HepG2 (cell line): Measurements from ENCODE around the gene SPTSSA. TPM values are rescaled to one million over a fixed set of nuclear protein-coding genes. Genes with fewer than 3 reads are reported as not detected.
A peak's percentile ranks its signal among the peaks of the same experiment; 100 is the strongest.

Source experiments
- ATAC-seq: fragments of 200-7000 bp; cut with Tn5 transposase; 3 replicates; pipeline ENCODE4 v1.9.1; 2020; ENCODE audit warnings: mild to moderate bottlenecking, moderate library complexity
- BruUV-seq: library from RNA; stranded (reverse); fragments of 400-500 nt; replicated peaks from 2 replicates; lab custom pipeline; 2021; lab: Mats Ljungman, UMichigan
- CTCF ChIA-PET: fragments of 300-600 bp; formaldehyde crosslinking; extraction: SDS; loops from one replicate; lab custom pipeline; 2021; ENCODE audit warnings: low total read pairs, inconsistent platforms, low intra/inter-chr PET ratio; lab: Yijun Ruan, JAX
- POLR2A ChIA-PET: fragments of 350-600 bp; sonication (Branson Sonifier 250); formaldehyde crosslinking; loops from one replicate; lab custom pipeline; 2020; ENCODE audit warnings: antibody characterized with exemption, inconsistent platforms; lab: Yijun Ruan, JAX
- DNase-seq: peaks from one replicate; pipeline ENCODE4 v3.0.0-alpha.2; 2015; ENCODE audit warnings: low spot score
- FAIRE-seq: peaks from 3 replicates; lab custom pipeline; 2011; peaks lifted over from hg19 to GRCh38; lab: Jason Lieb, UNC
- H2AFZ ChIP-seq: one replicate; pipeline ENCODE4 v1.6.1; 2011; ENCODE audit warnings: low read length, inconsistent platforms
- H3K27ac ChIP-seq: fragments of 300-600 bp; 3 replicates; pipeline ENCODE4 v1.8.0; 2011; ENCODE audit warnings: mixed run types, mild to moderate bottlenecking, mixed read lengths, low read length, inconsistent platforms; ENCODE audit not compliant: insufficient read depth; ENCODE audit errors: extremely low read length
- H3K27me3 ChIP-seq, 2 experiments: fragments of 200-600 bp in 1 of 2; 2 replicates in 1 of 2; 3 replicates in 1 of 2; pipeline versions ENCODE4 v1.6.0 to v1.8.0; 2011; ENCODE audit warnings: low read length in 2 of 2, mild to moderate bottlenecking in 2 of 2, moderate library complexity in 2 of 2, inconsistent platforms in 1 of 2; ENCODE audit not compliant: insufficient read depth in 2 of 2, control insufficient read depth in 1 of 2
- H3K36me3 ChIP-seq, 2 experiments: fragments of 200-600 bp in 1 of 2; replicated peaks in 1 of 2; 2 replicates in 1 of 2; 3 replicates in 1 of 2; pipeline versions ENCODE4 v1.5.1 to v1.8.0; 2011; ENCODE audit warnings: low read length in 2 of 2, inconsistent platforms in 1 of 2; ENCODE audit not compliant: insufficient read depth in 2 of 2, control insufficient read depth in 1 of 2
- H3K4me1 ChIP-seq: 2 replicates; pipeline ENCODE4 v1.5.1; 2012; ENCODE audit warnings: low read length, inconsistent platforms; ENCODE audit not compliant: insufficient read depth
- H3K4me2 ChIP-seq: 2 replicates; pipeline ENCODE4 v1.6.0; 2011; ENCODE audit warnings: low read depth, low read length, inconsistent platforms
- H3K4me3 ChIP-seq, 3 experiments: fragments of 200-600 bp in 1 of 3; sonication (generic), shearing (Covaris generic) in 1 of 3; replicated peaks in 1 of 3; 2 replicates each; pipeline ENCODE4 v1.5.1; 2011 to 2016; ENCODE audit warnings: low read length in 3 of 3, inconsistent platforms in 2 of 3, low read depth in 2 of 3, mild to moderate bottlenecking in 2 of 3, control low read depth in 1 of 3, mixed read lengths in 1 of 3; ENCODE audit not compliant: insufficient read depth in 1 of 3
- H3K79me2 ChIP-seq: one replicate; pipeline ENCODE4 v1.6.1; 2011; ENCODE audit warnings: low read length, inconsistent platforms; ENCODE audit not compliant: insufficient read depth
- H3K9ac ChIP-seq: 2 replicates; pipeline ENCODE4 v1.6.0; 2011; ENCODE audit warnings: mild to moderate bottlenecking, low read depth, low read length, inconsistent platforms; ENCODE audit not compliant: insufficient read depth
- H3K9me3 ChIP-seq: 2 replicates; pipeline ENCODE4 v1.5.1; 2012; ENCODE audit warnings: mild to moderate bottlenecking, low read length
- H4K20me1 ChIP-seq: 2 replicates; pipeline ENCODE4 v1.6.0; 2011; ENCODE audit warnings: inconsistent platforms, mild to moderate bottlenecking, low read length, moderate library complexity; ENCODE audit not compliant: insufficient read depth
- BCL6 ChIP-seq: IDR thresholded peaks from 2 replicates; pipeline ENCODE4 v1.6.1; 2016; ENCODE audit warnings: missing genetic modification reagents, missing compliant biosample characterization
- CREM ChIP-seq, 2 experiments: sonication (generic) in 1 of 2; formaldehyde crosslinking in 1 of 2; IDR thresholded peaks; 2 replicates each; pipeline versions ENCODE4 v1.4.0 to v1.6.1; 2016 to 2020; ENCODE audit warnings: antibody characterized with exemption in 1 of 2, mild to moderate bottlenecking in 1 of 2, missing genetic modification reagents in 1 of 2
- EZH2 ChIP-seq: conservative IDR thresholded peaks from 2 replicates; pipeline ENCODE4 v1.6.1; 2012; ENCODE audit warnings: mild to moderate bottlenecking, low read depth, low read length, moderate library complexity
- FOXA1 ChIP-seq, 2 experiments: fragments of 450-650 bp in 1 of 2; sonication (generic) in 1 of 2; formaldehyde crosslinking in 1 of 2; IDR thresholded peaks; 2 replicates each; pipeline versions ENCODE4 v1.4.0 to v1.6.1; 2016 to 2020; ENCODE audit warnings: missing genetic modification reagents in 1 of 2
- HDAC2 ChIP-seq: sonication (generic); formaldehyde crosslinking; IDR thresholded peaks from 2 replicates; pipeline ENCODE4 v1.4.0; 2020; ENCODE audit warnings: missing genetic modification reagents
- HHEX ChIP-seq: IDR thresholded peaks from 2 replicates; pipeline ENCODE4 v1.6.1; 2016; ENCODE audit warnings: control low read depth
- IRF2 ChIP-seq: IDR thresholded peaks from 2 replicates; pipeline ENCODE4 v1.6.1; 2018; ENCODE audit warnings: missing genetic modification reagents, missing compliant biosample characterization
- IRX3 ChIP-seq: sonication (generic); formaldehyde crosslinking; IDR thresholded peaks from 2 replicates; pipeline ENCODE4 v1.8.1; 2023; ENCODE audit warnings: mild to moderate bottlenecking, low read depth, missing genetic modification reagents, borderline replicate concordance
- LCORL ChIP-seq, 2 experiments: fragments of 450-650 bp in 1 of 2; sonication (generic) in 1 of 2; formaldehyde crosslinking in 1 of 2; IDR thresholded peaks; 2 replicates each; pipeline versions ENCODE4 v1.5.0 to v1.6.1; 2017 to 2020; ENCODE audit warnings: antibody characterized with exemption in 1 of 2, missing genetic modification reagents in 1 of 2
- MBNL3 ChIP-seq: fragments of 250-450 bp; sonication (Bioruptor Pico); conservative IDR thresholded peaks from 2 replicates; pipeline ENCODE4 v1.8.0; 2022; ENCODE audit warnings: mild to moderate bottlenecking, inconsistent platforms
- MIXL1 ChIP-seq: IDR thresholded peaks from 2 replicates; pipeline ENCODE4 v1.6.1; 2016
- NFKBIZ ChIP-seq: IDR thresholded peaks from 2 replicates; pipeline ENCODE4 v1.6.1; 2018; ENCODE audit warnings: missing genetic modification reagents, missing compliant biosample characterization
- POLR2A ChIP-seq, 2 experiments: IDR thresholded peaks; 2 replicates each; pipeline ENCODE4 v1.6.1; 2011; ENCODE audit warnings: low read depth in 2 of 2, low read length in 2 of 2, mild to moderate bottlenecking in 1 of 2, moderate library complexity in 1 of 2; ENCODE audit not compliant: insufficient read depth in 1 of 2
- RCOR2 ChIP-seq: IDR thresholded peaks from 2 replicates; pipeline ENCODE4 v1.6.1; 2016; ENCODE audit warnings: missing biosample characterization, missing genetic modification reagents
- TBX2 ChIP-seq: sonication (generic); formaldehyde crosslinking; IDR thresholded peaks from 2 replicates; pipeline ENCODE4 v1.5.0; 2020; ENCODE audit warnings: missing genetic modification reagents, mild to moderate bottlenecking, borderline replicate concordance
- TCF7 ChIP-seq: sonication (generic); IDR thresholded peaks from 2 replicates; pipeline ENCODE4 v1.6.1; 2016; ENCODE audit warnings: antibody characterized with exemption, low read depth
- TMF1 ChIP-seq: sonication (generic); formaldehyde crosslinking; IDR thresholded peaks from 2 replicates; pipeline ENCODE4 v1.8.1; 2022; ENCODE audit warnings: low read depth, missing genetic modification reagents
- ZNF350 ChIP-seq: sonication (generic); formaldehyde crosslinking; IDR thresholded peaks from 2 replicates; pipeline ENCODE4 v1.4.0; 2020; ENCODE audit warnings: mild to moderate bottlenecking, low read depth, missing genetic modification reagents, borderline replicate concordance
- ZNF878 ChIP-seq: sonication (generic); formaldehyde crosslinking; IDR thresholded peaks from 2 replicates; pipeline ENCODE4 v1.8.1; 2023; ENCODE audit warnings: mild to moderate bottlenecking, missing genetic modification reagents, moderate library complexity
- in situ Hi-C: cut with HindIII; loops from 2 replicates; pipeline ENCODE4 v1.10.0; 2017; ENCODE audit warnings: low pct_unique_long_range_greater_than_20kb; ENCODE audit not compliant: extremely low pct_ligation_motif_present
- intact Hi-C: fragments of 100-400 bp; cut with micrococcal nuclease; formaldehyde crosslinking; loops from one replicate; pipeline ENCODE4 v1.10.0; 2022; ENCODE audit not compliant: unreplicated experiment
- polyA plus RNA-seq, 8 experiments: library from polyadenylated mRNA; depleted of rRNA in 3 of 8; stranded (reverse) in 7 of 8; unstranded in 1 of 8; fragments of >200 nt; fragmentation: Illumina TruSeq in 4 of 8; extraction: Trizol in 4 of 8; gene quantifications; 2 replicates each; pipeline versions ENCODE4 v1.2.1 to v1.2.3, GENCODE V29; 2011 to 2016; ENCODE audit warnings: low read depth in 4 of 8, missing spikeins in 1 of 8, mixed read lengths in 1 of 8; ENCODE audit not compliant: insufficient read depth in 1 of 8
- total RNA-seq, 5 experiments: library from RNA; depleted of rRNA; stranded (reverse); fragments of >200 nt; fragmentation: Illumina TruSeq; extraction: Trizol; gene quantifications; 2 replicates each; pipeline ENCODE4 v1.2.3, GENCODE V29; 2016; ENCODE audit warnings: low read depth in 1 of 5
- TF ChIP-seq, protein P1 (sequence below): sonication (generic); formaldehyde crosslinking; IDR thresholded peaks from 2 replicates; pipeline ENCODE4 v1.4.0; 2020; ENCODE audit warnings: mild to moderate bottlenecking, low read depth, missing genetic modification reagents
- TF ChIP-seq, protein P2 (sequence below): sonication (generic); formaldehyde crosslinking; IDR thresholded peaks from 2 replicates; pipeline ENCODE4 v1.4.0; 2020; ENCODE audit warnings: missing genetic modification reagents
- TF ChIP-seq, protein P3 (sequence below): IDR thresholded peaks from 2 replicates; pipeline ENCODE4 v1.6.1; 2018; ENCODE audit warnings: missing genetic modification reagents

The SPTSSA gene
- total and polyA plus RNA-seq, 2 of the 13 experiments (the other 11 are each of a cell fraction or from before 2014, with no cell fraction given): 19.1 to 86.1 TPM

- ChIA-PET POLR2A (interaction anchor here (1.4 to 4.7 kb wide), 4 partner anchors 8 to 46 kb away, joined by 4 to 65 read pairs (median 10); partner anchors contain the start of gene SPTSSA), CTCF (no interaction called here)
- Histone ChIP-seq H4K20me1 (peaks cover 20% of the 10 kb centered on the region), H3K36me3 (peaks cover 14 to 24% of the 10 kb centered on the region in 2 experiments; a peak in 4 of 5 replicates), H3K79me2 (peaks cover 80% of the 10 kb centered on the region), H3K4me3 (no peak overlapping the region; a peak in 1 of 6 replicates), H3K4me2 (peak overlapping the region; percentile 9), H2AFZ (no peak overlapping the region), H3K27me3 (no peaks in the 10 kb centered on the region), H3K9ac (0 out of 2 replicates have a peak overlapping the region, but pooled peaks have one; percentile 1), H3K9me3 (no peaks in the 10 kb centered on the region), H3K4me1 (peaks cover 59% of the 10 kb centered on the region), H3K27ac (peak overlapping the region; percentile 50)
- BruUV-seq: no TSS peak
- intact Hi-C loops: loop anchor here (1.0 to 2.0 kb wide), 4 partner anchors 11 to 118 kb away; no protein-coding TSS in a partner anchor
- ATAC-seq (peak; percentile 86), FAIRE-seq (peak; percentile 66), DNase-seq (peak; percentile 95)
- in situ Hi-C loops: loop anchor here (25.0 kb wide), 1 partner anchor 413 kb away; no protein-coding TSS in a partner anchor
- TF ChIP-seq NFKBIZ (CRISPR knock-in tag): peak; percentile 39; the same call in 1 of the 2 replicates
- TF ChIP-seq, protein P1, sequence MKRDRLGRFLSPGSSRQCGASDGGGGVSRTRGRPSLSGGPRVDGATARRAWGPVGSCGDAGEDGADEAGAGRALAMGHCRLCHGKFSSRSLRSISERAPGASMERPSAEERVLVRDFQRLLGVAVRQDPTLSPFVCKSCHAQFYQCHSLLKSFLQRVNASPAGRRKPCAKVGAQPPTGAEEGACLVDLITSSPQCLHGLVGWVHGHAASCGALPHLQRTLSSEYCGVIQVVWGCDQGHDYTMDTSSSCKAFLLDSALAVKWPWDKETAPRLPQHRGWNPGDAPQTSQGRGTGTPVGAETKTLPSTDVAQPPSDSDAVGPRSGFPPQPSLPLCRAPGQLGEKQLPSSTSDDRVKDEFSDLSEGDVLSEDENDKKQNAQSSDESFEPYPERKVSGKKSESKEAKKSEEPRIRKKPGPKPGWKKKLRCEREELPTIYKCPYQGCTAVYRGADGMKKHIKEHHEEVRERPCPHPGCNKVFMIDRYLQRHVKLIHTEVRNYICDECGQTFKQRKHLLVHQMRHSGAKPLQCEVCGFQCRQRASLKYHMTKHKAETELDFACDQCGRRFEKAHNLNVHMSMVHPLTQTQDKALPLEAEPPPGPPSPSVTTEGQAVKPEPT: no peak
- TF ChIP-seq TBX2 (CRISPR knock-in tag): 0 out of 2 replicates have a peak, but pooled peaks have one; percentile 51
- TF ChIP-seq ZNF350 (CRISPR knock-in tag): no peak
- no peak for TF ChIP-seq FOXA1 (IDR thresholded peaks at IDR 0.05)
- peak; percentile 82 for TF ChIP-seq FOXA1 (CRISPR knock-in tag; IDR thresholded peaks at IDR 0.05)
- peak; percentile 73 for TF ChIP-seq BCL6 (CRISPR knock-in tag)
- TF ChIP-seq MBNL3: no peak
- peak; percentile 84 for TF ChIP-seq MIXL1
- no peak for TF ChIP-seq IRX3 (CRISPR knock-in tag)
- peak in 1 of 2 experiments; percentile 32; a peak in 1 of 4 replicates for TF ChIP-seq POLR2A (IDR thresholded peaks at IDR 0.05; ENCODE audit: insufficient read depth in 1 of 2, low read depth in 2 of 2, low read length in 2 of 2)
- peak; percentile 49 for TF ChIP-seq CREM (IDR thresholded peaks at IDR 0.05)
- TF ChIP-seq CREM (CRISPR knock-in tag; IDR thresholded peaks at IDR 0.05): no peak
- TF ChIP-seq ZNF878 (CRISPR knock-in tag): peak; percentile 52; the same call in 1 of the 2 replicates
- TF ChIP-seq, protein P2, sequence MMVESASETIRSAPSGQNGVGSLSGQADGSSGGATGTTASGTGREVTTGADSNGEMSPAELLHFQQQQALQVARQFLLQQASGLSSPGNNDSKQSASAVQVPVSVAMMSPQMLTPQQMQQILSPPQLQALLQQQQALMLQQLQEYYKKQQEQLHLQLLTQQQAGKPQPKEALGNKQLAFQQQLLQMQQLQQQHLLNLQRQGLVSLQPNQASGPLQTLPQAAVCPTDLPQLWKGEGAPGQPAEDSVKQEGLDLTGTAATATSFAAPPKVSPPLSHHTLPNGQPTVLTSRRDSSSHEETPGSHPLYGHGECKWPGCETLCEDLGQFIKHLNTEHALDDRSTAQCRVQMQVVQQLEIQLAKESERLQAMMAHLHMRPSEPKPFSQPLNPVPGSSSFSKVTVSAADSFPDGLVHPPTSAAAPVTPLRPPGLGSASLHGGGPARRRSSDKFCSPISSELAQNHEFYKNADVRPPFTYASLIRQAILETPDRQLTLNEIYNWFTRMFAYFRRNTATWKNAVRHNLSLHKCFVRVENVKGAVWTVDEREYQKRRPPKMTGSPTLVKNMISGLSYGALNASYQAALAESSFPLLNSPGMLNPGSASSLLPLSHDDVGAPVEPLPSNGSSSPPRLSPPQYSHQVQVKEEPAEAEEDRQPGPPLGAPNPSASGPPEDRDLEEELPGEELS (CRISPR knock-in tag): peak; percentile 85
- TF ChIP-seq HDAC2 (CRISPR knock-in tag): peak; percentile 75
- peak; percentile 94 for TF ChIP-seq RCOR2
- TF ChIP-seq TCF7: 0 out of 2 replicates have a peak, but pooled peaks have one; percentile 46
- TF ChIP-seq HHEX: peak; percentile 51; the same call in 1 of the 2 replicates
- TF ChIP-seq LCORL (IDR thresholded peaks at IDR 0.05): no peak
- TF ChIP-seq LCORL (CRISPR knock-in tag; IDR thresholded peaks at IDR 0.05): 0 out of 2 replicates have a peak, but pooled peaks have one; percentile 33
- no peak for TF ChIP-seq TMF1
- TF ChIP-seq, protein P3, sequence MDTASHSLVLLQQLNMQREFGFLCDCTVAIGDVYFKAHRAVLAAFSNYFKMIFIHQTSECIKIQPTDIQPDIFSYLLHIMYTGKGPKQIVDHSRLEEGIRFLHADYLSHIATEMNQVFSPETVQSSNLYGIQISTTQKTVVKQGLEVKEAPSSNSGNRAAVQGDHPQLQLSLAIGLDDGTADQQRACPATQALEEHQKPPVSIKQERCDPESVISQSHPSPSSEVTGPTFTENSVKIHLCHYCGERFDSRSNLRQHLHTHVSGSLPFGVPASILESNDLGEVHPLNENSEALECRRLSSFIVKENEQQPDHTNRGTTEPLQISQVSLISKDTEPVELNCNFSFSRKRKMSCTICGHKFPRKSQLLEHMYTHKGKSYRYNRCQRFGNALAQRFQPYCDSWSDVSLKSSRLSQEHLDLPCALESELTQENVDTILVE: peak; percentile 93
- peak; percentile 74; the same call in 1 of the 2 replicates for TF ChIP-seq IRF2 (CRISPR knock-in tag)
- no peak for TF ChIP-seq EZH2
Observed at GRCh38 chr14:34450542-34450915, 11.5 kb downstream of the SPTSSA start.
